H1 (cell line): Measurements from ENCODE around the gene PHC2. TPM values are rescaled to one million over a fixed set of nuclear protein-coding genes. Genes with fewer than 3 reads are reported as not detected.
A peak's percentile ranks its signal among the peaks of the same experiment; 100 is the strongest.

Experiments used
- CTCF ChIA-PET: fragments of 300-600 bp; sonication (Branson Sonifier 250); formaldehyde crosslinking; loops from one replicate; lab custom pipeline; 2021; ENCODE audit not compliant: partially characterized antibody; lab: Charles Lee
- POLR2A ChIA-PET: fragments of 300-600 bp; sonication (Branson Sonifier 250); formaldehyde crosslinking; loops from one replicate; lab custom pipeline; 2021; ENCODE audit warnings: inconsistent platforms; ENCODE audit not compliant: partially characterized antibody; lab: Charles Lee
- DNase-seq, 2 experiments: peaks; one replicate each; pipeline versions ENCODE4 v3.0.0 to v3.0.0-alpha.2; 2010 to 2022; ENCODE audit warnings: low spot score in 2 of 2, low read depth in 1 of 2, mixed read lengths in 1 of 2
- FAIRE-seq: peaks from 2 replicates; lab custom pipeline; 2011; peaks lifted over from hg19 to GRCh38; lab: Jason Lieb, UNC
- H2AFZ ChIP-seq: 2 replicates; pipeline ENCODE4 v1.8.1; 2012; ENCODE audit warnings: low read length, inconsistent platforms
- H2AK5ac ChIP-seq: 2 replicates; pipeline ENCODE4 v1.6.1; 2013; ENCODE audit warnings: low read depth, low read length
- H2BK120ac ChIP-seq: replicated peaks from 2 replicates; pipeline ENCODE3; 2013; ENCODE audit warnings: low read depth, low read length, inconsistent platforms
- H2BK12ac ChIP-seq: 2 replicates; pipeline ENCODE4 v1.6.1; 2013; ENCODE audit warnings: low read depth, low read length
- H2BK15ac ChIP-seq: 2 replicates; pipeline ENCODE4 v1.6.1; 2013; ENCODE audit warnings: low read length
- H2BK20ac ChIP-seq: 2 replicates; pipeline ENCODE4 v1.6.1; 2013; ENCODE audit warnings: low read length
- H2BK5ac ChIP-seq: 2 replicates; pipeline ENCODE4 v1.6.1; 2013; ENCODE audit warnings: low read depth, low read length
- H3K14ac ChIP-seq: 2 replicates; pipeline ENCODE4 v1.6.1; 2013; ENCODE audit warnings: inconsistent platforms; ENCODE audit not compliant: insufficient read length
- H3K18ac ChIP-seq: 2 replicates; pipeline ENCODE4 v1.6.1; 2013; ENCODE audit warnings: low read length; ENCODE audit errors: extremely low read depth
- H3K23ac ChIP-seq: 2 replicates; pipeline ENCODE4 v1.6.1; 2013; ENCODE audit warnings: inconsistent platforms; ENCODE audit not compliant: insufficient read length
- H3K23me2 ChIP-seq: 2 replicates; pipeline ENCODE4 v1.6.1; 2013; ENCODE audit warnings: low read depth, low read length
- H3K27ac ChIP-seq: 2 replicates; pipeline ENCODE4 v1.6.1; 2011; ENCODE audit warnings: low read depth, low read length, inconsistent platforms
- H3K27me3 ChIP-seq, 4 experiments: replicated peaks in 1 of 4; 1 replicate in 1 of 4; 2 replicates in 3 of 4; pipeline versions ENCODE4 v1.6.1 to v1.8.1; 2011 to 2013; ENCODE audit warnings: low read length in 3 of 4, mild to moderate bottlenecking in 3 of 4, inconsistent platforms in 2 of 4, mixed read lengths in 2 of 4, moderate library complexity in 1 of 4; ENCODE audit not compliant: control insufficient read depth in 3 of 4, insufficient read depth in 3 of 4; ENCODE audit errors: extremely low read depth in 1 of 4
- H3K36me3 ChIP-seq, 4 experiments: 2 replicates each; pipeline versions ENCODE4 v1.6.1 to v1.8.1; 2011 to 2013; ENCODE audit warnings: mild to moderate bottlenecking in 4 of 4, low read length in 3 of 4, moderate library complexity in 2 of 4, control low read depth in 1 of 4, inconsistent platforms in 1 of 4; ENCODE audit not compliant: insufficient read depth in 4 of 4, control insufficient read depth in 2 of 4
- H3K4ac ChIP-seq: replicated peaks from 2 replicates; pipeline ENCODE3; 2013; ENCODE audit warnings: low read length, low read depth, mixed read lengths, inconsistent platforms; ENCODE audit not compliant: insufficient read length
- H3K4me1 ChIP-seq, 4 experiments: replicated peaks in 1 of 4; 1 replicate in 1 of 4; 2 replicates in 3 of 4; pipeline versions ENCODE4 v1.6.1 to v1.8.1; 2011 to 2013; ENCODE audit warnings: low read length in 3 of 4, inconsistent platforms in 2 of 4, mixed read lengths in 1 of 4; ENCODE audit not compliant: insufficient read depth in 4 of 4, control insufficient read depth in 3 of 4
- H3K4me2 ChIP-seq, 2 experiments: 2 replicates each; pipeline versions ENCODE4 v1.6.1 to v1.8.1; 2011 to 2013; ENCODE audit warnings: low read depth in 2 of 2, low read length in 2 of 2, control low read depth in 1 of 2, inconsistent platforms in 1 of 2, mild to moderate bottlenecking in 1 of 2; ENCODE audit not compliant: insufficient read depth in 1 of 2
- H3K4me3 ChIP-seq, 4 experiments: fragments of 200-600, 300-600 bp in 1 of 4; sonication (generic), shearing (Covaris generic), sonication (Bioruptor Twin) in 1 of 4; 2 replicates each; pipeline versions ENCODE4 v1.5.1 to v1.8.1; 2011 to 2016; ENCODE audit warnings: low read length in 4 of 4, low read depth in 3 of 4, control low read depth in 2 of 4, inconsistent platforms in 2 of 4, mild to moderate bottlenecking in 2 of 4, mixed read lengths in 1 of 4, moderate library complexity in 1 of 4; ENCODE audit not compliant: insufficient read depth in 2 of 4; ENCODE audit errors: extremely low read depth in 1 of 4
- H3K56ac ChIP-seq: replicated peaks from 2 replicates; pipeline ENCODE3; 2013; ENCODE audit warnings: low read depth, mild to moderate bottlenecking, mixed read lengths, low read length, inconsistent platforms; ENCODE audit not compliant: insufficient read length
- H3K79me1 ChIP-seq: 2 replicates; pipeline ENCODE4 v1.6.1; 2013; ENCODE audit warnings: low read depth, low read length, control low read depth
- H3K79me2 ChIP-seq, 2 experiments: 2 replicates each; pipeline versions ENCODE4 v1.6.1 to v1.8.1; 2012 to 2013; ENCODE audit warnings: low read length in 2 of 2, mild to moderate bottlenecking in 2 of 2, inconsistent platforms in 1 of 2; ENCODE audit not compliant: insufficient read depth in 2 of 2, control insufficient read depth in 1 of 2
- H3K9ac ChIP-seq, 4 experiments: replicated peaks in 1 of 4; 1 replicate in 1 of 4; 2 replicates in 3 of 4; pipeline versions ENCODE4 v1.6.1 to v1.8.1; 2011 to 2013; ENCODE audit warnings: low read depth in 3 of 4, low read length in 3 of 4, control low read depth in 2 of 4, mild to moderate bottlenecking in 2 of 4, moderate library complexity in 2 of 4, inconsistent platforms in 1 of 4; ENCODE audit errors: extremely low read depth in 1 of 4
- H3K9me3 ChIP-seq, 2 experiments: 2 replicates each; pipeline versions ENCODE4 v1.6.1 to v1.8.1; 2012 to 2013; ENCODE audit warnings: mild to moderate bottlenecking in 2 of 2, moderate library complexity in 2 of 2, control low read depth in 1 of 2, inconsistent platforms in 1 of 2, low read depth in 1 of 2, low read length in 1 of 2, mixed read lengths in 1 of 2; ENCODE audit not compliant: insufficient read depth in 2 of 2
- H4K20me1 ChIP-seq, 2 experiments: replicated peaks in 1 of 2; 2 replicates each; pipeline versions ENCODE3 to v1.8.1; 2011 to 2013; ENCODE audit warnings: inconsistent platforms in 2 of 2, low read length in 2 of 2, mild to moderate bottlenecking in 1 of 2; ENCODE audit not compliant: insufficient read depth in 2 of 2, control insufficient read depth in 1 of 2
- H4K5ac ChIP-seq: 2 replicates; pipeline ENCODE4 v1.6.1; 2013; ENCODE audit warnings: low read length, low read depth, mixed read lengths, inconsistent platforms; ENCODE audit not compliant: insufficient read length
- H4K8ac ChIP-seq: 2 replicates; pipeline ENCODE4 v1.8.0; 2013; ENCODE audit warnings: mild to moderate bottlenecking, moderate library complexity, low read length, inconsistent platforms; ENCODE audit not compliant: insufficient read depth; ENCODE audit errors: extremely low read depth
- H4K91ac ChIP-seq: replicated peaks from 2 replicates; pipeline ENCODE3; 2013; ENCODE audit warnings: low read length, mixed read lengths, inconsistent platforms; ENCODE audit not compliant: insufficient read length
- ASH2L ChIP-seq: fragments of 200-600, 300-600 bp; sonication (generic); IDR thresholded peaks from one replicate; pipeline ENCODE4 v1.7.1; 2017; ENCODE audit warnings: low read length
- CBX5 ChIP-seq: fragments of 300-800, 300-1000 bp; sonication (generic); IDR thresholded peaks from 2 replicates; pipeline ENCODE4 v1.7.1; 2016; ENCODE audit warnings: antibody characterized with exemption, low read length, low read depth
- CHD1 ChIP-seq: IDR thresholded peaks from 2 replicates; pipeline ENCODE4 v1.6.1; 2012; ENCODE audit warnings: low read depth, low read length, improper control_type of control experiment
- E2F6 ChIP-seq: IDR thresholded peaks from 2 replicates; pipeline ENCODE4 v1.6.1; 2012; ENCODE audit warnings: inconsistent platforms
- NRF1 ChIP-seq: IDR thresholded peaks from 2 replicates; pipeline ENCODE4 v1.6.1; 2011; ENCODE audit warnings: mild to moderate bottlenecking, low read depth, low read length, improper control_type of control experiment
- RBBP5 ChIP-seq: IDR thresholded peaks from 2 replicates; pipeline ENCODE4 v1.7.1; 2012; ENCODE audit warnings: low read depth, mild to moderate bottlenecking, inconsistent platforms, low read length, moderate library complexity, borderline replicate concordance
- RNF2 ChIP-seq: fragments of 200-900, 300-1000 bp; sonication (generic); IDR thresholded peaks from 2 replicates; pipeline ENCODE4 v1.7.1; 2016; ENCODE audit warnings: borderline replicate concordance, low read depth, mild to moderate bottlenecking, antibody characterized with exemption, low read length; ENCODE audit not compliant: poor library complexity, severe bottlenecking; ENCODE audit errors: missing control alignments
- SP1 ChIP-seq: IDR thresholded peaks from 2 replicates; pipeline ENCODE4 v1.6.1; 2011; ENCODE audit warnings: low read depth, low read length
- USF2 ChIP-seq: IDR thresholded peaks from 2 replicates; pipeline ENCODE4 v1.6.1; 2011; ENCODE audit warnings: low read length, improper control_type of control experiment
- WGBS, 2 experiments: shearing (Covaris generic) in 1 of 2; methylation state at CpG; one replicate each; pipeline versions ENCODE4 v1.1.6 to v1.1.7; 2013 to 2015; ENCODE audit warnings: low lambda C conversion rate in 2 of 2, mixed read lengths in 2 of 2, inconsistent platforms in 1 of 2, low coverage in 1 of 2, missing lambda C conversion rate in 1 of 2; ENCODE audit not compliant: insufficient replicate concordance in 2 of 2, insufficient coverage in 1 of 2, insufficient read length in 1 of 2; ENCODE audit errors: extremely low coverage in 1 of 2, missing lambda C conversion rate in 1 of 2; 5-methylcytosine and 5-hydroxymethylcytosine counted together
- polyA plus RNA-seq, 7 experiments: library from polyadenylated mRNA; depleted of rRNA in 3 of 7; stranded (reverse) in 5 of 7; unstranded in 2 of 7; fragments of >200 nt in 5 of 7; fragments of 200-250 nt in 2 of 7; gene quantifications; 1 replicate in 5 of 7; 2 replicates in 1 of 7; 4 replicates in 1 of 7; pipeline versions ENCODE4 v1.2.1 to v1.2.3, GENCODE V29; 2011 to 2013; ENCODE audit warnings: missing spikeins in 2 of 7, mixed read lengths in 2 of 7
- total RNA-seq: library from RNA; stranded (reverse); fragmentation: NEBNext Ultra II Directional; extraction: Animal tissue kit (Norgen Biotek cat#: 25700); gene quantifications from 2 replicates; pipeline ENCODE4 v1.2.1, GENCODE V29; 2021

PHC2 gene
- total and polyA plus RNA-seq, 2 of the 8 experiments (the other 6 are each of a cell fraction or from before 2014, with no cell fraction given) = 5.6 to 14.2 TPM

- Histone ChIP-seq H3K36me3 (no peaks in the 10 kb centered on the region), H3K4me2 (peak overlapping the region; percentile 26 to 61; a peak in 3 of 4 replicates), H4K5ac (no peak overlapping the region), H3K23me2 (no peaks in the 10 kb centered on the region), H2BK120ac (no peak overlapping the region), H2BK20ac (0 out of 2 replicates have a peak overlapping the region, but pooled peaks have one; percentile 52), H3K9me3 (no peaks in the 10 kb centered on the region), H2BK15ac (0 out of 2 replicates have a peak overlapping the region, but pooled peaks have one; percentile 67), H3K4me1 (peaks cover 23 to 51% (median 29%) of the 10 kb centered on the region in 4 experiments), H3K4ac (no peak overlapping the region), H4K91ac (no peak overlapping the region), H3K9ac (no peak overlapping the region; a peak in 1 of 7 replicates), H3K4me3 (peak overlapping the region in 2 of 4 experiments; percentile 8 to 18; a peak in 4 of 8 replicates), H4K8ac (no peak overlapping the region), H3K27ac (peak overlapping the region; percentile 74), H3K56ac (no peak overlapping the region), H3K27me3 (no peaks in the 10 kb centered on the region; a peak in 1 of 7 replicates), H3K23ac (no peak overlapping the region), H3K79me2 (no peaks in the 10 kb centered on the region), H2AK5ac (no peak overlapping the region), H3K14ac (no peak overlapping the region), H2BK5ac (no peak overlapping the region), H3K18ac (no peak overlapping the region; the same call in 1 of the 2 replicates), H3K79me1 (no peaks in the 10 kb centered on the region), H2AFZ (no peak overlapping the region), H4K20me1 (peaks cover 0 to 2% of the 10 kb centered on the region in 2 experiments), H2BK12ac (no peak overlapping the region; the same call in 1 of the 2 replicates)
- FAIRE-seq = no peak
- ChIA-PET CTCF (interaction anchor here (0.6 to 4.4 kb wide), 23 partner anchors 8 to 212 kb away, joined by 3 to 37 read pairs (median 5); partner anchors contain the start of gene A3GALT2), POLR2A (interaction anchor here (1.0 to 2.7 kb wide), 8 partner anchors 9 to 27 kb away, joined by 3 to 10 read pairs (median 4); no protein-coding TSS in a partner anchor)
- WGBS, 2 experiments = 64% methylated on average over 14 of the region's 14 CpGs; no CpG with 5 or more reads in 1 of the 2 experiments
- no peak for DNase-seq
- TF ChIP-seq USF2 (no peak), RBBP5 (0 out of 2 replicates have a peak, but pooled peaks have one; percentile 34), CBX5 (no peak), E2F6 (no peak), RNF2 (no peak), CHD1 (no peak), ASH2L (peak; percentile 80), NRF1 (no peak), SP1 (peak; percentile 40; the same call in 1 of the 2 replicates)
Measured at GRCh38 chr1:33338440-33339211, 92.3 kb downstream of the PHC2 start.
